Measurements from ENCODE around the gene NCKAP5.

DNA sequence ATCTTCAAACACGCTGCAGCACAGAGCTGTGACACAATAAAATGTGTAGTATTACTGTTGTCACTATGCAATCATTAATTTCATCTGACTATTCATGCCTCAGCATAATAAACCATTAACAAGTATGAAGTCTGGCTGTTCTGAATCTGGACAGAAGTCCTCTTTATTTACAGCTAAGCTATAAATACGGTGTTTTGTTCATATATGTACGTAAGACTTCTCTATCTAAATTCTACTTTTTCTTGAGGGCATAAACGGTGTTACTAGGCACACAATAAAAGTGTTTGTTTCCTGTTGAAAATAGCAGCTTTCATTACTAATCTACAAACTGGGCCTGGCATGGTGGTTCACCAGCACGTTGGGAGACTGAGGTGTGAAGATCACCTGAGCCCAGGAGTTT, 443.8 kb downstream of the NCKAP5 start:
- TF ChIP-seq, protein P1, sequence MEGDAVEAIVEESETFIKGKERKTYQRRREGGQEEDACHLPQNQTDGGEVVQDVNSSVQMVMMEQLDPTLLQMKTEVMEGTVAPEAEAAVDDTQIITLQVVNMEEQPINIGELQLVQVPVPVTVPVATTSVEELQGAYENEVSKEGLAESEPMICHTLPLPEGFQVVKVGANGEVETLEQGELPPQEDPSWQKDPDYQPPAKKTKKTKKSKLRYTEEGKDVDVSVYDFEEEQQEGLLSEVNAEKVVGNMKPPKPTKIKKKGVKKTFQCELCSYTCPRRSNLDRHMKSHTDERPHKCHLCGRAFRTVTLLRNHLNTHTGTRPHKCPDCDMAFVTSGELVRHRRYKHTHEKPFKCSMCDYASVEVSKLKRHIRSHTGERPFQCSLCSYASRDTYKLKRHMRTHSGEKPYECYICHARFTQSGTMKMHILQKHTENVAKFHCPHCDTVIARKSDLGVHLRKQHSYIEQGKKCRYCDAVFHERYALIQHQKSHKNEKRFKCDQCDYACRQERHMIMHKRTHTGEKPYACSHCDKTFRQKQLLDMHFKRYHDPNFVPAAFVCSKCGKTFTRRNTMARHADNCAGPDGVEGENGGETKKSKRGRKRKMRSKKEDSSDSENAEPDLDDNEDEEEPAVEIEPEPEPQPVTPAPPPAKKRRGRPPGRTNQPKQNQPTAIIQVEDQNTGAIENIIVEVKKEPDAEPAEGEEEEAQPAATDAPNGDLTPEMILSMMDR (IDR thresholded peaks at IDR 0.05; ENCODE audit: borderline replicate concordance, extremely low read depth, low read length, poor library complexity, severe bottlenecking): no peak
- no peak for TF ChIP-seq EZH2 (IDR thresholded peaks at IDR 0.05; ENCODE audit: borderline replicate concordance, low read depth, low read length, severe bottlenecking)

All from DND-41 (cell line).